IMR-90 (cell line): ENCODE measurements around the gene CREG1. TPM values are rescaled to one million over a fixed set of nuclear protein-coding genes. Genes with fewer than 3 reads are reported as not detected.

ENCODE experiments used
- ATAC-seq: fragments of 200-7000 bp; cut with Tn5 transposase; 2 replicates; pipeline ENCODE4 v1.9.1; 2020; ENCODE audit warnings: low read depth, mild to moderate bottlenecking, moderate library complexity
- BruUV-seq: library from RNA; stranded (reverse); fragments of 400-500 nt; replicated peaks from 2 replicates; lab custom pipeline; 2021; lab: Mats Ljungman, UMichigan
- CTCF ChIA-PET: fragments of 300-600 bp; formaldehyde crosslinking; extraction: SDS; loops from one replicate; lab custom pipeline; 2021; ENCODE audit warnings: antibody characterized with exemption; lab: Yijun Ruan, JAX
- POLR2A ChIA-PET: fragments of 300-600 bp; sonication (Branson Sonifier 250); formaldehyde crosslinking; loops from one replicate; lab custom pipeline; 2022; ENCODE audit warnings: antibody characterized with exemption; ENCODE audit not compliant: unreplicated experiment; lab: Charles Lee
- DNase-seq: peaks from one replicate; pipeline ENCODE4 v3.0.0; 2013
- H2AFZ ChIP-seq: replicated peaks from 2 replicates; pipeline ENCODE3; 2013; ENCODE audit warnings: low read length, mild to moderate bottlenecking; ENCODE audit not compliant: poor library complexity
- H2AK5ac ChIP-seq: 2 replicates; pipeline ENCODE4 v1.6.1; 2013; ENCODE audit warnings: low read depth, low read length, inconsistent platforms
- H2AK9ac ChIP-seq: replicated peaks from 2 replicates; pipeline ENCODE3; 2013; ENCODE audit warnings: mild to moderate bottlenecking, low read depth, low read length, moderate library complexity; ENCODE audit not compliant: poor library complexity
- H2BK120ac ChIP-seq: 2 replicates; pipeline ENCODE4 v1.6.1; 2013; ENCODE audit warnings: low read depth, low read length, inconsistent platforms
- H2BK15ac ChIP-seq: 3 replicates; pipeline ENCODE4 v1.6.1; 2013; ENCODE audit warnings: low read depth, low read length, inconsistent platforms
- H2BK20ac ChIP-seq: 2 replicates; pipeline ENCODE4 v1.6.1; 2013; ENCODE audit warnings: low read depth, mild to moderate bottlenecking, inconsistent platforms, low read length, moderate library complexity
- H2BK5ac ChIP-seq: 2 replicates; pipeline ENCODE4 v1.6.1; 2013; ENCODE audit warnings: mild to moderate bottlenecking, low read depth, low read length, inconsistent platforms; ENCODE audit not compliant: poor library complexity, severe bottlenecking
- H3K14ac ChIP-seq: replicated peaks from 2 replicates; pipeline ENCODE4 v1.6.1; 2013; ENCODE audit warnings: low read depth, low read length, inconsistent platforms
- H3K18ac ChIP-seq: 2 replicates; pipeline ENCODE4 v1.6.1; 2013; ENCODE audit warnings: low read depth, low read length, control low read depth
- H3K23ac ChIP-seq: 2 replicates; pipeline ENCODE4 v1.6.1; 2013; ENCODE audit warnings: low read depth, low read length, inconsistent platforms
- H3K27ac ChIP-seq: 2 replicates; pipeline ENCODE4 v1.5.1; 2013; ENCODE audit warnings: mild to moderate bottlenecking, control low read depth, low read length; ENCODE audit not compliant: insufficient read depth
- H3K27me3 ChIP-seq: 2 replicates; pipeline ENCODE4 v1.6.1; 2013; ENCODE audit warnings: low read length; ENCODE audit not compliant: control insufficient read depth, insufficient read depth
- H3K36me3 ChIP-seq: 2 replicates; pipeline ENCODE4 v1.6.1; 2013; ENCODE audit warnings: low read length, mixed read lengths; ENCODE audit not compliant: control insufficient read depth, insufficient read depth
- H3K4ac ChIP-seq: 2 replicates; pipeline ENCODE4 v1.6.1; 2013; ENCODE audit warnings: low read depth, low read length, inconsistent platforms
- H3K4me1 ChIP-seq: 2 replicates; pipeline ENCODE4 v1.6.1; 2013; ENCODE audit warnings: low read length, mixed read lengths; ENCODE audit not compliant: control insufficient read depth, insufficient read depth
- H3K4me2 ChIP-seq: 2 replicates; pipeline ENCODE4 v1.6.1; 2013; ENCODE audit warnings: low read depth, mild to moderate bottlenecking, control low read depth, low read length, moderate library complexity
- H3K4me3 ChIP-seq: 2 replicates; pipeline ENCODE4 v1.5.1; 2013; ENCODE audit warnings: low read depth, mild to moderate bottlenecking, control low read depth, low read length, moderate library complexity; ENCODE audit not compliant: insufficient read depth
- H3K56ac ChIP-seq: 2 replicates; pipeline ENCODE4 v1.6.1; 2013; ENCODE audit warnings: low read length, inconsistent platforms; ENCODE audit not compliant: insufficient read depth; ENCODE audit errors: extremely low read depth
- H3K79me1 ChIP-seq, 2 experiments: 2 replicates each; pipeline ENCODE4 v1.6.1; 2013; ENCODE audit warnings: low read length in 2 of 2, inconsistent platforms in 1 of 2, low read depth in 1 of 2
- H3K9ac ChIP-seq: 2 replicates; pipeline ENCODE4 v1.6.1; 2013; ENCODE audit warnings: low read depth, low read length, control low read depth
- H3K9me1 ChIP-seq: 2 replicates; pipeline ENCODE4 v1.6.1; 2013; ENCODE audit warnings: low read length, inconsistent platforms; ENCODE audit not compliant: insufficient read depth
- H3K9me3 ChIP-seq: 2 replicates; pipeline ENCODE4 v1.6.1; 2013; ENCODE audit warnings: low read length; ENCODE audit not compliant: control insufficient read depth, insufficient read depth
- H4K20me1 ChIP-seq: 2 replicates; pipeline ENCODE4 v1.6.1; 2013; ENCODE audit warnings: low read length, inconsistent platforms; ENCODE audit not compliant: insufficient read depth
- H4K5ac ChIP-seq: 2 replicates; pipeline ENCODE4 v1.6.1; 2013; ENCODE audit warnings: mild to moderate bottlenecking, low read depth, low read length, control low read depth
- H4K8ac ChIP-seq, 2 experiments: 2 replicates each; pipeline ENCODE4 v1.6.1; 2013; ENCODE audit warnings: low read depth in 2 of 2, low read length in 2 of 2, control low read depth in 1 of 2, inconsistent platforms in 1 of 2
- H4K91ac ChIP-seq: 2 replicates; pipeline ENCODE4 v1.6.1; 2013; ENCODE audit warnings: low read depth, low read length, inconsistent platforms; ENCODE audit not compliant: insufficient read depth
- CEBPB ChIP-seq: IDR thresholded peaks from 2 replicates; pipeline ENCODE4 v1.6.1; 2012; ENCODE audit warnings: low read depth, low read length, improper control_type of control experiment
- CHD1 ChIP-seq: IDR thresholded peaks from 2 replicates; pipeline ENCODE4 v1.6.1; 2012; ENCODE audit warnings: low read depth, low read length, improper control_type of control experiment
- CTCF ChIP-seq: conservative IDR thresholded peaks from 2 replicates; pipeline ENCODE4 v1.5.1; 2012; ENCODE audit warnings: mild to moderate bottlenecking, low read depth, low read length, improper control_type of control experiment
- FOS ChIP-seq: fragments of 150-350 bp; IDR thresholded peaks from 2 replicates; pipeline ENCODE4 v1.6.1; 2016; ENCODE audit warnings: low read depth, low read length
- MAFK ChIP-seq: IDR thresholded peaks from 2 replicates; pipeline ENCODE4 v1.6.1; 2012; ENCODE audit warnings: low read depth, low read length, improper control_type of control experiment
- MAZ ChIP-seq: IDR thresholded peaks from 2 replicates; pipeline ENCODE4 v1.6.1; 2012; ENCODE audit warnings: low read depth, mild to moderate bottlenecking, low read length, improper control_type of control experiment, moderate library complexity, borderline replicate concordance
- MXI1 ChIP-seq: IDR thresholded peaks from 2 replicates; pipeline ENCODE4 v1.6.1; 2012; ENCODE audit warnings: low read depth, mild to moderate bottlenecking, low read length, moderate library complexity, borderline replicate concordance
- NFE2L2 ChIP-seq: fragments of 150-350 bp; IDR thresholded peaks from 2 replicates; pipeline ENCODE4 v1.6.1; 2016; ENCODE audit warnings: low read depth, mild to moderate bottlenecking, low read length
- POLR2A ChIP-seq: IDR thresholded peaks from 2 replicates; pipeline ENCODE4 v1.6.1; 2012; ENCODE audit warnings: mild to moderate bottlenecking, low read depth, low read length
- RAD21 ChIP-seq: IDR thresholded peaks from 2 replicates; pipeline ENCODE4 v1.6.1; 2012; ENCODE audit warnings: low read length, improper control_type of control experiment
- RCOR1 ChIP-seq: IDR thresholded peaks from 2 replicates; pipeline ENCODE4 v1.6.1; 2012; ENCODE audit warnings: mild to moderate bottlenecking, low read length, improper control_type of control experiment; ENCODE audit not compliant: insufficient replicate concordance
- RFX5 ChIP-seq: IDR thresholded peaks from 2 replicates; pipeline ENCODE4 v1.8.0; 2012; ENCODE audit warnings: low read depth, mild to moderate bottlenecking, low read length, moderate library complexity
- USF2 ChIP-seq: fragments of 150-350 bp; IDR thresholded peaks from 2 replicates; pipeline ENCODE4 v1.6.1; 2017; ENCODE audit warnings: mild to moderate bottlenecking, antibody characterized with exemption, low read length, low read depth
- WGBS, 2 experiments: methylation state at CpG; one replicate each; pipeline versions ENCODE4 v1.1.5 to v1.1.7; 2013; ENCODE audit warnings: missing lambda C conversion rate in 2 of 2; ENCODE audit not compliant: insufficient read length in 1 of 2; ENCODE audit errors: extremely low coverage in 2 of 2; 5-methylcytosine and 5-hydroxymethylcytosine counted together
- dilution Hi-C: fragments of 300-500 bp; cut with HindIII; formaldehyde crosslinking; loops from one replicate; pipeline ENCODE4 v1.14.3; 2018; ENCODE audit warnings: low sequenced_read_pairs; ENCODE audit not compliant: unreplicated experiment
- in situ Hi-C: fragments of 300-500 bp; cut with MboI; formaldehyde crosslinking; loops from 3 replicates; pipeline ENCODE4 v1.14.3; 2019; ENCODE audit warnings: low sequenced_read_pairs, inconsistent platforms, mixed read lengths
- intact Hi-C: fragments of 100-400 bp; cut with micrococcal nuclease; formaldehyde crosslinking; loops from 2 replicates; pipeline ENCODE4 v1.10.0; 2022
- polyA plus RNA-seq, 3 experiments: library from polyadenylated mRNA; depleted of rRNA; stranded (reverse); fragments of >200 nt; gene quantifications; 2 replicates each; pipeline ENCODE4 v1.2.3, GENCODE V29; 2012; ENCODE audit warnings: low replicate concordance in 1 of 3
- total RNA-seq: library from RNA; depleted of rRNA; stranded (reverse); fragments of >200 nt; gene quantifications from 2 replicates; pipeline ENCODE4 v1.2.3, GENCODE V29; 2012
- TF ChIP-seq, protein P1 (sequence below): fragments of 150-350 bp; IDR thresholded peaks from 2 replicates; pipeline ENCODE4 v1.6.1; 2016; ENCODE audit warnings: low read depth, mild to moderate bottlenecking, low read length, moderate library complexity, borderline replicate concordance

CREG1 gene
- total and polyA plus RNA-seq, 2 of the 4 experiments (the other 2 are of a cell fraction): 2.9 to 6.4 TPM

DNA sequence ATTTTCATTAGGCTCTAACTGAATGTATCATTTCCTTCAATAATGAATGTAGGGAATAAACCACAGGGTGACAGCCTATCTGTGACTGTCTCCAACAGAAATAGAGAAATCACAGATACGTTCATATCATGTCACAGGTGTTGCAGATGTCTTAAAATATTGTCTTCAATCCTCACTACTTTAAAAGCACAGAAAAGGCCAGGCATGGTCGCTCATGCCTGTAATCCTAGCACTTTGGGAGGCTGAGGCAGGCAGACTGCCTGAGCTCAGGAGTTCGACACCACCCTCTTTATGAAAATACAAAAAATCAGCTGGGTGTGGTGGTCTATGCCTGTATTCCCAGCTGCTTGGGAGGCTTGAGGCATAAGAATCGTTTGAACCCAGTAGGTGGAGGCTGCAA is 8.2 kb downstream of the CREG1 start:
- ATAC-seq: no peak
- H4K8ac ChIP-seq: no peak overlapping the region
- no peak overlapping the region for H2BK120ac ChIP-seq
- CTCF ChIA-PET: no interaction called here
- H4K20me1 ChIP-seq: no peaks in the 10 kb centered on the region
- peaks cover 2% of the 10 kb centered on the region; the same call in 1 of the 2 replicates for H3K27me3 ChIP-seq
- H4K5ac ChIP-seq: no peak overlapping the region
- no peaks in the 10 kb centered on the region for H3K9me3 ChIP-seq
- no peak overlapping the region for H2BK15ac ChIP-seq
- 0 out of 2 replicates have a peak, but pooled peaks cover 1% of the 10 kb centered on the region for H3K36me3 ChIP-seq
- no peak overlapping the region for H3K4me3 ChIP-seq
- no TSS peak for BruUV-seq
- no peak overlapping the region for H2BK5ac ChIP-seq
- H3K79me1 ChIP-seq: no peaks in the 10 kb centered on the region
- H3K27ac ChIP-seq: no peak overlapping the region
- H3K56ac ChIP-seq: no peak overlapping the region
- no peak overlapping the region for H3K9ac ChIP-seq
- intact Hi-C loops: no loop called here
- no peak overlapping the region for H3K4ac ChIP-seq
- in situ Hi-C loops: no loop called here
- dilution Hi-C loops: no loop called here
- H3K4me1 ChIP-seq: peaks cover 3% of the 10 kb centered on the region; the same call in 1 of the 2 replicates
- TF ChIP-seq MAZ (no peak), CHD1 (no peak), RCOR1 (no peak), MAFK (no peak), CEBPB (no peak), MXI1 (no peak), USF2 (no peak), CTCF (no peak), RAD21 (no peak), NFE2L2 (no peak), RFX5 (no peak), POLR2A (no peak), FOS (no peak)
- TF ChIP-seq, protein P1, sequence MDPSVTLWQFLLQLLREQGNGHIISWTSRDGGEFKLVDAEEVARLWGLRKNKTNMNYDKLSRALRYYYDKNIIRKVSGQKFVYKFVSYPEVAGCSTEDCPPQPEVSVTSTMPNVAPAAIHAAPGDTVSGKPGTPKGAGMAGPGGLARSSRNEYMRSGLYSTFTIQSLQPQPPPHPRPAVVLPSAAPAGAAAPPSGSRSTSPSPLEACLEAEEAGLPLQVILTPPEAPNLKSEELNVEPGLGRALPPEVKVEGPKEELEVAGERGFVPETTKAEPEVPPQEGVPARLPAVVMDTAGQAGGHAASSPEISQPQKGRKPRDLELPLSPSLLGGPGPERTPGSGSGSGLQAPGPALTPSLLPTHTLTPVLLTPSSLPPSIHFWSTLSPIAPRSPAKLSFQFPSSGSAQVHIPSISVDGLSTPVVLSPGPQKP: no peak
- H4K91ac ChIP-seq: no peak overlapping the region
- no peak overlapping the region for H3K4me2 ChIP-seq
- H3K18ac ChIP-seq: no peak overlapping the region
- no peak overlapping the region for H2AK5ac ChIP-seq
- H3K9me1 ChIP-seq: no peaks in the 10 kb centered on the region
- no peak for DNase-seq
- H3K14ac ChIP-seq: no peak overlapping the region
- H3K23ac ChIP-seq: no peak overlapping the region
- H2BK20ac ChIP-seq: no peak overlapping the region
- WGBS, 2 experiments: no CpG with 5 or more reads among the region's 4 CpGs
- H2AK9ac ChIP-seq: no peak overlapping the region
- H2AFZ ChIP-seq: no peak overlapping the region
- POLR2A ChIA-PET: no interaction called here
